CD4-positive, alpha-beta T cell treated with Interleukin-4 for 4 hours (primary cell): ENCODE measurements around the gene FBXL4.

Experiments
- DNase-seq: peaks from one replicate; pipeline ENCODE4 v3.0.0-alpha.2; 2020

FBXL4 gene

DNA sequence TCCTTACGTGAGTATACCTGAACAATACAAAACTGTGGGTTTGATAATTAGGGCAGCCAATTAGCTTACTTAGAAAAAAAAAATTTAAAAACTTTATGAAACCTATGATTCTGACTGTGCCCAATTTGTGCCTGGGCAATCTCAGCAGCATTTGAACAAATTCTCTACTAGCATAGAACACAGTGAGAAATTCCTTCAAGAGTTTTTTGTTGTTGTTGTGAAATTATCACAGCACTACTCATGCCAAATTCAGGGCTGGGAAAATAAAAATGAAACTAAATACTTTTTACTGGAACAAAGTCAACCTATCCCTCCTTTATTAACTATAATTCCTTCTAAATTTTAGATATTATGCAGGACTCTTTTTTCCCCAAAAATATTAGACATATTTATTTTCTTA, 70.5 kb downstream of the FBXL4 start:
- DNase-seq, result no peak

DNA sequence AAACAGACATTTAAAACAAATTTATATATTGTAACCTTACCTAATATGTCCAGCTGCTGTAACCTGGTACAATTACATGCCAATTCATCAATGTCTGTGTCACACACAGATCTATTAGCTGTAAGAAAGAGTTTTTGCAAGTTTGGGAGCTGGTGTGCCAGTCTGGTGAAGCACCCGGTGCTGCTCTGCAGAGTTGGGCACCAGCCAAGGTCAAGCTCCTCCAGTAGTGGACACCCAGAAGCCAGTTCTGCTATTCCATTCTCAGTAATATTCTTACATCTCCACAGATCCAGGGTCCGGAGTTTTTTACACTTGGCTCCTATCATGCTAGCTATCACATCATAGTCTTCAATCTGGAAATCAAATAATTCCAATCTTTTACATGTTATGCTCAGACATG, 72.4 kb downstream of the FBXL4 start:
- no peak for DNase-seq

DNA sequence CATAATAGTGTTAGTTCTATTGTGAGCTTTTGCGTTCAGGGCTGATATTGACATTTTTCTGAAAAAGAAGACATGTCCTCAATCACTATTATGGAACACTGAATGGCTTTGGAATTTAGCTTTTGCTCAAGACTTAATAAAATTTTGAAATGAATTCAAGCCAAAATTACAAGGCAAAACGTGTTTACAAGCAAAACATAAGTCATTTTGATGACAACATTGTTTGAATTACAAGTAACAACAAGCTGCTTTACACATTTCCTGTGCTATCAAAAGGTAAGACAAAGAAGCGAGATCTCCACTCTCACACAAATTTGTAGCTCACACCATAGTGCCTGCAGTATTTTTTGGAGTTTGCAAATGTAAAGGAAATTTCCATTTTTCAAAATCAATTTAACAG, 75.9 kb downstream of the FBXL4 start:
- DNase-seq, result no peak

DNA sequence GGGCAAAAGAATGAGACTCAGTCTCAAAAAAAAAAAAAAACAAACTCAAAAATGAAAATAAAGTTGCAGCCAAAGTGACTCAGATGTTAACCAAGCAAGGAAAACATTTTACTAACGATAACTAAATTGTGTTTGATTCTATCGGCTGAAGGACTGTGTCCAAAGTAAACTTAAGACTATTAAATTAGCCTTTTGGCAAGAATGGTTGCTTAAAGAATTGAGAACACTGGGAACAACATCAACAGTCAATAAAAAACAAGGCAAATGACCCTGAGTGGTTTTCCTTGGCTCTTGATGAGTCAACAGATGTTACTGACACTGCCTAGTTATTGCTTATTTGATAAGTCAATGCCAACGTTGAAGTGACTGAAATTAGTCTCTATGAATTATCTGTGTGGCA, 76.7 kb downstream of the FBXL4 start:
- no peak for DNase-seq

DNA sequence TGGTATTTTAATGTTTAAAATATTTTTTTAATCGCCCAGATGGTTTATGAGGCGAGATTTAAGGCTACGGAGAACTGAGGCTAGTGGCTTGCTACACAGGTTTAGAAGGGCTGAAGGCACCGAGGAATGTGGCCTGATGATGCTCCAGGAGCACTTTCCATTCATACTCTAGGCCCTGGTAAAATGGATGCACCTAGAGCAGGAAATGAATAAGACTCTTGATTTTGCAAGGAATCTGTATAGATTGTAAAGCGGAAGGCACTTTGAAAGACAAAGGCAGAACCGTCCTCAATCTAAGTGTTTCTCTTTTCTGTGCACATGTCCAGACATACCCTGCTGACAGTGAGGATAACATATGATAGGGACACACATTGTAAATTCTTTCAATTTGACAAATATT, 83.2 kb downstream of the FBXL4 start:
- DNase-seq, result no peak

DNA sequence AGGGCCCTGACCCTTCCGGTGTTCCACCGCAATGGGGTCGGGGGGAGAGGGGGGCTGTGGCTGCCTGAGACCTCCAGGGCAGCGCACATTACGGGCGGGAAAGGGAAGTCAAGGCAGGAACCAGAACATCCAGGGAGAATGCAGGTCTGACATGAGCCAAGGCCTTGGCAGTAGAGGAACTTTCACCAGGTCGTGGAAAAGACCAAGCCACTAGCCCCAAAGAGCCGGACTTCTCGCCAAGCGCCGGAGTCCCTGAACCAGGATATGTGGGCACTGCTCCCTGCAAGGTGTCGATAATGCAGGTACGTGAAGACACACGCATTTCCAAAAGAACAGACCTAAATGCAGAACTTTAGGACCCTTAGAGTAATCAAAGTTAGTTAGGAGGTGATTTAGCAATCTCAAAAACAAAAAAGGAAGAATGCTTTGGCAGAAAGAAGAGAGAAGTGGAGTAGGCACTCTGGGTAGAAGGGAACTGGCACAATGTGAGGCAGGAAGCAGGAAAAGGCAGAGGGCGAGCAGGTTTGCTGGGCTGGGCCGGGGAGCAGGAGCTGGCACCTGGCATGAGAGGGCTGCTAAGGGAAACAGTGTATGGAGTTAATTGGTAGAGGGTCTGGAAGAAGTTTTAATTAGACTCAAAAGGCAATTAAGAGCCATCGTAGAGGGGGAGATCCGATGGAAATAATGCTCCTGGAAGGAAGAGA, 99.1 kb downstream of the FBXL4 start:
- DNase-seq, result no peak

DNA sequence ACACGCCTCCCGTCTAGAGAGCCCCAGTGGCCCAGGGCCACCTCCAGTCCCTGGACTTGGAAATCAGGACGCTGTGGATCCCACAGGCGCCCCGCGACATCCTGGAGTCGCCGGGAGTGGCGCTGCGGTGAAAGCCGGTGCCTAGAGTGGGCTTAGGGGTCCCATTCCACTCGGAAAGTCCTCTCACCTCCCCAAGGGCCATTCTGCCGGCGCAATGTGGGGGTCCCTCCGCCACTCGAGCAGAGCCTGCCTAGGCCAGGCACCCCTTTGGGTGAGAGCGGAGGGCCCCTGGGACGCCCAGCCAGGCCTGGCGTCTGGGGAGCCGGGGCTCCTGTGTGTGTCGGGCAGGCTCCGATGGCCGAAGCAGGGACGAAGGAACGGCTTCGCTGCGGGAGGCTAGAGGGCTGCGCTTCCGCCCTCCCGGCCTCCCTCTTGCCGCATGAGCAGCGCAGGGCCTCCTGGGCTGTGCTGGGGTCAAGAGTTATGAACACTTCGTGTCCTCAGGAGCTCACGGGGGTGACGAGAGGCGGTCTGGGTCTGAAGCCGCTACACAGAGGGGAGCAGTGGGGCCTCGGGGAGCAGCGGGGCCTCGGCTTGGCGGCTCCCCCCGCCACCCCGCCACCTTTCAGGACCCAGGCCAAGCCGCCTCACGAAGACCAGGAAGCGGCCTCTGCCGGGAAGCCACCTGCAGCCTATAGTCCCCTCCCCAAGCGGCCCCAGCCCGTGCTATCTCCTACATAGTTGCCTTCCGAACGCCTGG, 99.8 kb downstream of the FBXL4 start:
- DNase-seq, result no peak

DNA sequence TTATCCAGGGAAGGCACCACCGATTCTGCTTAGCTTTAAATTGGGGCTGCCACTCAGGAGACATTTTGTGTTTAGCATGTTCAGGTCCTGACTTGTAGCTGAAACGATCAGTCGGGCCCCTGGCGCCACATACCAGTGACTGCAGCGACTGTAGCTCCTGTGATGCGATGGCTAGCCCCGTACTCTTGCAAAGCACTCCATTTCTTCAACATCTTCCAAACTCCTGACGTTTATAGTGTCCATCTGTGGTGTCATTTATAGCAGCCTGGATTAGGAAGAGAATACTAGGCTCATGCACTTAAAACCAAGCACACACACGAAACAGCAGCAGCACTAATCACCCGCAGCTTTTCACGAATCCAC, 100.3 kb downstream of the FBXL4 start:
- no peak for DNase-seq

DNA sequence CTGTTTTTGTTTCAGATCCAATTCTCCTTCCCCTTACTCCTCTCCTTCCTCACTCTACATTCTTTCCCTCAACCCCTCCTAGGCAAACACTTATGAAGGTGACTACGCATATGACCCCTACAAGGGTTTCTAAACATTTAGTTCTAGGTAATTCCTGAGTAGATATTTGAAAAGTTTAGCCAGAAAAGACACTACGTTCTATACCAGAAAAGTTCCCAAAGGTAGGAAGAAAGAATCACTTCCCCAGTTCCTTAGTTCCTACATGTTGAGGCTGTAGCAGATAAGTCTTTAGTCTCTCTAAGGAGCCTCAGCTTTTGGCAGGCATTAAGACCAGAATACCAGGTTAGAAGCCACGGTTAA, 101.7 kb downstream of the FBXL4 start:
- no peak for DNase-seq

DNA sequence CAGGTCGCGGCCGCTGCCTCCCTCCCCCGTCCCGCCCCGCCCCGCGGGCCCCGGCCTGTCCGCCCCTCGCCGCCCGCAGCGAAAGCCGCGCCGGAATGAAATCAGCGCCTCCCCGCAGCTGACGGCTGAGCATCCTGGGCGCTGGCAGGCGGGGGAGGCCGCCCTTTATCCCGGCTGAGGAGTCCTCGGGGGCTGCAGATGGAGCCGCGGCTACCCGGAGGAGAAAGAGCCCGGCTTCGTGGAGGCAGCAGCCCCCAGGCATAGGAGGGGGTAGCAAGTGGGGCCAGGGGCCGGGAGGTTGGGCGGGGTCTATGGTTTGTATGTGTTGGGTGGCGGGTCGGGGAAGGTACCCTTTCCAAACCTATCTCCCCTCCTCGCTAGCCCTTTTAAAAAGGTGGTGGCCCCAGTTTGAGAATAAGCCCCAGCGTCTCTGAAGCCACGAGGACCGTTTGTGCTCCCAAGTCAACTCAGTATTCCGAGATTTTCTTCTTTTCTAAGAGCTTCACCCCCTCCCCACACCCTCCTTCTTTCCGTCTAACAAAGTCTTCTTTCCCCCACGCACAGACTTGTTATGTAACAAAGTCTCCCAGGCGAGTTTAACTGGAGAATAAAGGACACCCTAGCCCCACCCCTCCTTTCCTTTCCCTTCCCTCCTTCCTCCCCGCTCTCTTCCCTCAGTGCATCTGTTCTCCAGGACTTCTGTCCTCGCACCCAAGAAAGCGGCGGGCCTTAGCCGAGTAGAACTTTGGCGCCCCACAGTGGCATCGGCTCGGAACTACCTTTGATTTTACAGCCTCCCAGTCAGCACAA, 102.3 kb downstream of the FBXL4 start:
- DNase-seq, result peak; percentile 64

DNA sequence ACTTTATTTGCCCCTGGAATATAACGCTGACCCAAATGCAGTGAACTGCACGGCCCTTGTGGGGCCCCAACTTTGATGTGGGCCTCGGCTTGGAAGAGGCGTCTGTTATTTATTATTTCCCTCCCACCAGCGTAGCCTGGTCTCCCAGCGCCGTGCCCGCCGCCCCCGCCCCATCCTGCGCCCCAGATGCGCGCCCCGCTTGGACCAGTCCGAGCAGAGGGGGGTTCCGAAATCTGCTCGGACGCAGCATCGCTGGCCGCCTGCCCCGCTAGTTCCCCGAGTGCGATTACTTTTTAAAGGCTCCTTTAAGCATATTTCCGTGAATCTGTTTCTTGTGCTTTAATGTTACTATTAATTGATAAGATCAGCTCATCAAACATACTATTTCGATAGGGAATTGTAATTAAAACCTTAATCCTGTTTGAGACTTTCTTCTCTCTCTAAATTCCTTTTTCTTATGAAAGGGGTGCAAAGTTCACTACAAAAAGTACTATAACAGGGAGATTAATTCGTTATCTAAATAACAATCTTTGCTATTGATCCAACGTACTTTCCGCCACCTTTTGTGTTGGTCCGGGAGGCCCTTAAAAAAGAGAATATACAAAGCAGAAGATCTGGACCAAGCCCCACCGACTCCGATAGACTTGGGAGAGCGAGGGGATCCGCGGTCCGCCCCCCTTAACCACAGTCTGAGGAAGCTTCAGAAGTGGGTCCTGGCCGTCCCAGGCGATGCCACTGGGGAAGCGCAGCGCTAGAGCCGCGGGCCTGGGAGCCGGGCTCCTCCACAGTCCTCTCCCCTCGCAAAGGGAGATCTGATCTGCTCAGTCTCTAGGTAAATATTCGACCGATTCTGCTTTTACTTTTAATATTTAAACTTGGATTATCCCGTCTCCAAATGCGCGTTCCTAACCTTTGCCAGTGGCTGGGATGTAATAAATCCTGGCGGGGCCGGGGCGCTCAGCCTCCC, 103.2 kb downstream of the FBXL4 start:
- no peak for DNase-seq

DNA sequence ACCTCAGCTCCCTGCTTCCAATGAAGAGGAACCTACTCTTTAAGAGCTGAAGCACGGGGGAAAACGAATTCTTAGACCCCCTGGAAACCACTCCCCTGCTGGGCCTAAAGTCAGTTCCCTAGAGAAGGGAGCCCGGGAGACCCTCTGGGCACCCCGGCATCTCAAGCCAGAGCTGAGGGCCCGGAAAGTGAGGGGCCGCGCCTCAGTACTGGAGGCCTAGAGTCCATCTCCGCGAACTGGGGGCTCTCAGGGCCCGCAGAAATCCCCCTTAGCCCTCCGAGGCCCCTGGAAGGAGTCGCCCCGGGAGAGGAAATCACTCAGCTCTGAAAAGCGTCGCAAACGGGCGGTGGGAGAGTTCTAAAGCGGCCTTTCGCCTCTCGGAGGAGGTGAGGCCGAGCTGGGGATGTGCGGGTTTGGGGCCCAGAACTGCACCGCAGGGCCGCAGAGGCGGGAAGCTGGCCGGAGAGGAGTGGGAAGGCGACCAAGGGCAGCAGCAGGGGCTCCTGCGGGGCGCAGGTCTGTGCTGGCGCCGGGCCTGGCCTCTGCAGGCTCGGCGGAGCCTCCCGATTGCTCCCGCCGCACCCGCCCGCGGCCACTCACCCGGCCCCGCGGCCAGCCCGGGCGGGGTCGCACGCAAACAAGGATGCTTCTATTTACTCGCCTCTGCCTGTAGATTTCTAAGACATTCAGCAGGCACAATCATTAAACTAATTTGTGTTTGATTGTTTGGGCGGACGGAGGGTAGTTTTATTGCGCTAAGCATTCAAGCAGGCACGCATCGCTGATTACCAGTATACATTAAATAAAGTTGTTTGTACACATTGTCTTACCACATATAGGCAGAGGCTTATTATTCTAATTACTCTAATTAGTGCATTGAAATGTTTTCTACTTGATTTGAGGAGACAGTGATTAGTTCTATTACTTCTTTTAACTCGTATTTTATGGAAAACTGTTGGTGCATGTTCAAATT, 104.2 kb downstream of the FBXL4 start:
- DNase-seq, result no peak

DNA sequence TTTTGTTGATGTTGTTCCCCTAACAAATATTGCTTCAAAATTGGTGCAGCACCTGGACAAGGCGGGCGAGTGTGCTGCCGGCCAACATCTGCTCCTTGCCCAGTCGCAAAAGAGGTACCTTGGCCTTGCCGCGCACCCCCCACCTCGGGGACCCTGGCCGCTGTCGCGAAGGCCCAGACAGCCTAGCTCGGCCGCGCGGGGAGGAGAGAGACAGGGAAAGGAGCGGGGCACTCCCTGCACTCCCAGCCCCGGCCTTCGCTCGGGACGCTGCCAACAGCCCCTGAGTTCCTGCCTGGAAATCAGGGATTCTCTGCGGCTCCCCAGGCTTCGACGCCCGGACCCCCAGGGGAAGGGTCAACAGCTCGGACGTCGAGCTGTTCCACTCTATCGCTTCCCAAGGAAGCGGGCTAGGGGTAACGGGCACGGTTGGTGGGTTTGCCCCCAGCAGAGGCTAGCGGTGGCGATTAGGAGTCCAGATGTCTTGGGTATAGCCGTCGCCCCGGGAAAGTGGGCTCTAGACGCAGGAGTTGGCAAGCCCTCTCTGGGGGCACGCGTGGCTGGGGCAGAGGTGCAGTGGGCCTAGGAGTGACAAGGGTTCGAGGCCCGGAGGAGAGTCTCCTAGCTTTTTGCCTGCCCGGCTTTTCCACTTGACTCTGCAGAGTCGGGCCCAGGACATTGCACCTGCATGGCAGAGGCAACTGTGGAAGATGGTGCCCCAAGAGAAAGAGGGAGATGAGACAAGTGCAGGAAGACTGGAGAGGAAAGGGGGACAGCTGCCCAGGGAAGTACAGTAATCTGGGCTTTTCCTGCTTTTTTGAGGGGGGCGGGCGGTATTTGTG, 105.2 kb downstream of the FBXL4 start:
- no peak for DNase-seq

DNA sequence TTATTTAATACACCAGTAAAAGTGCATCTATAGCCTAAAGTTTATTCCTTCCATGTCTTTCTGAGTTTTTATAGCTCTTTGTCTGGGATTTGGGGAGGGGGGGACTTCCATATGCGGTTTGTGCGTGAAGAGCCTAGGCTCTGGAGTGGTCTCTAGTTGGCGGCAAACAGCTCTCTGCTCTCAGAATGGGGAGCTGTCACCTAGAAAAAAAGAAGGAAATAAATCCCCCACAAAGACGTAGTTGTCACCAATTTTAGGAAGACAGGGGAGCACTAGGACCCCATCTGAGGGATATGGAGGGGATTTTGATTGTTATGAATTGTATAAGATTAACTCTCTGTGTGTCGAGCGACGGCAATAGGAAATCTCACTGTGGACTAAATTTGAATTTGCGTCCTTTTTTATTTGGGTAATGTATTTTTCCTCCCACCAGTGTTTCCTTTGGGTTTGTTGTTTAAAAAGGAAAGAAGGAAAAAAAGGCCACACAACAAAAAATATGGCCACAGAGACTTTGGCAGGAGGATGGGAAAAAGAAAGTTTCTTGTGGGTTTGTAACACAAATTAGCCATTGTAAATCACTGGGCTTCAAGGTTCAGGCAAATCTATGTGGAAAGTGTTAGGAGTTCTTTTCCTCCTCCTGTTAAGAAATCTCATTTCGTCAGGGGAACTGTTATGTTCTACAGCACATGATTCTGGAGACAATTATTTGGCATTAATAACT, 106.0 kb downstream of the FBXL4 start:
- DNase-seq, result no peak

DNA sequence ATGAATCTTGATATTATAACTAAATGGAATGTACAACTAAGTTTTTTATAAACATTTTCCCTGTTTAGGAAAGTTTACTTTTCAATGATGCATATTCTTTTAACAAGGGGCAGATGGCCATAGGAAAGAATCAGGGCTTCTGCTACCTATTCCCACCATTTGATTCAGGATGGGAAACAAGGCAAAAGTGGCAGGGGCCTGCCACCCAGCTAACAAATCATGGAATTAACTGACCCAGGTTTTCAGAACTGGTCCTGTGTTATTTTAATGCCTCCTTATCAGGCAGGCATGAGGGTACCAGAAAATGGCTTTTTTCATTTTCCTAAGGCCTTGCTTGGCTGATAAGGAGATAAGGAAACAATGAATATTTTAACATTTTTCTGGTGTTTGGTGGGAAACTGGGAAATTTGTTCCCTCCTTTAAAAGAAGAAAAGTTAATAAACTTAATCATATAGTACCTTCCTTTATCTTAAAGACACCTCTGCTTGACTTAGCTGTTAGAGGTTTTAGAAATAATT, 106.7 kb downstream of the FBXL4 start:
- no peak for DNase-seq

DNA sequence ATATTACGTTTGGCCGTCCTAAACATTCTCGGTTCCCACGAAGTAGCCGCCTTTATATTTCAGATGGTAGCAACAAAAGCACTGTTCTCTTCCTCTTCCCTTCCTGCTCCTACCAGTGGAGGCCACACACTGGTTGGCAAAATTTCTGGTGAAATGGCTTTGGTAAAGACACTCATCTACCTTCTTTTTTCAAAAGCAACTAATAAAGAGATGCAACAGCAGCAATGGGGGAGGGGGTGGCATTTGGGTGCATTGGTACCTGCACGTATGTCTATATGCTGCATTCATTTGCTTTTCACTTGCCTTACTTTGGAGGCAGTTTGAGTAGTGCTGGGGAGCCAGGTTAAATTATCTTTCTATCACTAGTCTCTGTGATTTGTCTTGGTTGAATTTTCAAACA, 107.4 kb downstream of the FBXL4 start:
- no peak for DNase-seq

DNA sequence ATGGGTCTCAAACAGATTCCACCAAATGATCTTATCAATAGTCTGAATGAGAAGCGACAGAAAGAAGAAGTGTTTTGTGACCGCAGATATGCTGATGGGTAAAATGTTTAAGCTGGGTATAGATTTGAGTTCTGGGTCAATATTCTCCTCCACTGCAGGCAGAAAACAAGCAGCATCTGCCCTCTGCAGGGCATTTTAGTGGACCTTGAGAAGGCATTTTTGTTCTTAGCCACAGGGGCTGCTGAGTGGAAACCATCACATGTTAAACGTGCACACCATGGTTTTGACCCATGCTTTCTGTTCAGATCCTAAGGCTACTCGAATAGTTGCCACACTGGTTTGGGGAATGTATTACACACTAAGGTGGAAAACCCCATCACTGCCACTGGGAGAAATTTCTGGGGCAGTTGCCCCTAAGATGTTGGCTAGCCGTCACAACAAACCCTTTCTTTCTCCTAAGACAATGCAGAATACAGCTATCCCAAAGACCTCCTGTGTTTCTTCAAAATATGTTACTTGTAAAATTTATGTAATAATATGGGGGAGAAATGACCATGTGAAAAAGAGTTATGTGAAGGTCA, 107.9 kb downstream of the FBXL4 start:
- DNase-seq, result no peak

DNA sequence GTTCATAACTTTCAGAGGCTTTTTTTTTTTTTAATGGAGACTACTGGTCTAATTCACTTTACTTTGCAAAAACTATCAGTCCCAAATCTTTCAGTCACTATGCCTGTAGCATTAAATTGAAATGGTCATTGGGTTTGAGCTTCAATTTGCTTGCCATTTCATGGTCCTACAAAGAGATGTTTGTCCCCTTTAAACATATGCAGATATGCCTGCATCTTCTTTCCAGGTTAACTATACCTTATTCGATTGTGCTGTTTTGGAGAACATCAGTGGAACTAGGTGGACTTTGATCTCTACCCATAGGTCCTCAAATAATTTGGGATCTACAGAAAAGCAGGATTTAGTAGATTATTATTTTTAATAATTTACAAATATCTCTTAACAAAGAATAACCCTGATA, 108.8 kb downstream of the FBXL4 start:
- DNase-seq, result no peak

DNA sequence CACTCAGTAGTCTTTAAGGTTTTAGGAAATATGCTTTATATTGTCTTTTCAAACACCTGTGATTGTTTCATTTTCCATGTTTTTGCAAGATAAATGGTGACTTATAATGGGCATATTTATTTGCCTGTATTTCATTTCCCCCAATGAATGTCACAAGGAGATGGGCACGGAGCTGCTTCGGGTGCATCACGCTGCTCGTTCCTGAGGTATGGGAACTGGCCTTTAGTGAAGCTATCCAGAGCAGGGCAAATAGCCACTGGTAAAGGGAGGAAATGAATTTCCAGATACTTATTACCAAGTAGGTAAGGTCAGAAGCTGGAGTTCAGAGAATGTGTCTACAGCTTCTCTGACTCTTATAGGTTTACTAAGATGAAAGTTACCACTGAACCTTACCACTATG, 109.7 kb downstream of the FBXL4 start:
- no peak for DNase-seq
